ENCODE data around the gene NBAS. TPM values are rescaled to one million over a fixed set of nuclear protein-coding genes. Genes with fewer than 3 reads are reported as not detected.

Gene NBAS
- polyA plus RNA-seq, 1 of the 3 experiments (the other 2 are of a cell fraction): 12.0 TPM

GRCh38 chr2:15544227-15544626 lies 16.9 kb downstream of the NBAS start:
- Histone ChIP-seq H4K20me1 (ENCODE audit: insufficient read depth) (no peaks in the 10 kb centered on the region), H3K4me1 (ENCODE audit: control insufficient read depth in 1 of 2, insufficient read depth in 2 of 2, low read depth in 1 of 2, low read length in 1 of 2) (peaks cover 0 to 14% of the 10 kb centered on the region in 2 experiments; a peak in 2 of 4 replicates), H3F3A (replicated peaks; ENCODE audit: insufficient read depth) (no peaks in the 10 kb centered on the region), H3K9ac (no peak overlapping the region), H3K9me2 (no peaks in the 10 kb centered on the region), H2AFZ (ENCODE audit: low read depth) (no peak overlapping the region), H3K36me3 (replicated peaks in 1 of 2; ENCODE audit: control insufficient read depth in 1 of 2, insufficient read depth in 2 of 2, low read length in 1 of 2) (peaks cover 6 to 10% of the 10 kb centered on the region in 2 experiments), H3K4me3 (ENCODE audit: low read depth in 2 of 2, low read length in 1 of 2) (no peak overlapping the region), H3K79me2 (ENCODE audit: insufficient read depth) (no peaks in the 10 kb centered on the region), H3K27ac (ENCODE audit: low read depth in 2 of 2, low read length in 1 of 2) (no peak overlapping the region), H3K4me2 (no peak overlapping the region), H3K27me3 (ENCODE audit: insufficient read depth) (no peaks in the 10 kb centered on the region), H3K9me3 (no peaks in the 10 kb centered on the region)
- 94% methylated on average over 2 of the region's 2 CpGs for WGBS (ENCODE audit: low lambda C conversion rate)
- DNase-seq: no peak
- ChIA-PET POLR2A (no interaction called here), CTCF (interaction anchor here (1.0 to 1.1 kb wide), 2 partner anchors 33 to 45 kb away, joined by 3 to 4 read pairs; no protein-coding TSS in a partner anchor)
- no peak for TF ChIP-seq TCF12 (IDR thresholded peaks at IDR 0.05)
- no peak for TF ChIP-seq RXRA (IDR thresholded peaks at IDR 0.05; ENCODE audit: borderline replicate concordance, low read depth)
- TF ChIP-seq NRF1 (IDR thresholded peaks at IDR 0.05; ENCODE audit: low read depth, low read length): no peak
- TF ChIP-seq ELF1 (IDR thresholded peaks at IDR 0.05): no peak
- TF ChIP-seq, protein P1, sequence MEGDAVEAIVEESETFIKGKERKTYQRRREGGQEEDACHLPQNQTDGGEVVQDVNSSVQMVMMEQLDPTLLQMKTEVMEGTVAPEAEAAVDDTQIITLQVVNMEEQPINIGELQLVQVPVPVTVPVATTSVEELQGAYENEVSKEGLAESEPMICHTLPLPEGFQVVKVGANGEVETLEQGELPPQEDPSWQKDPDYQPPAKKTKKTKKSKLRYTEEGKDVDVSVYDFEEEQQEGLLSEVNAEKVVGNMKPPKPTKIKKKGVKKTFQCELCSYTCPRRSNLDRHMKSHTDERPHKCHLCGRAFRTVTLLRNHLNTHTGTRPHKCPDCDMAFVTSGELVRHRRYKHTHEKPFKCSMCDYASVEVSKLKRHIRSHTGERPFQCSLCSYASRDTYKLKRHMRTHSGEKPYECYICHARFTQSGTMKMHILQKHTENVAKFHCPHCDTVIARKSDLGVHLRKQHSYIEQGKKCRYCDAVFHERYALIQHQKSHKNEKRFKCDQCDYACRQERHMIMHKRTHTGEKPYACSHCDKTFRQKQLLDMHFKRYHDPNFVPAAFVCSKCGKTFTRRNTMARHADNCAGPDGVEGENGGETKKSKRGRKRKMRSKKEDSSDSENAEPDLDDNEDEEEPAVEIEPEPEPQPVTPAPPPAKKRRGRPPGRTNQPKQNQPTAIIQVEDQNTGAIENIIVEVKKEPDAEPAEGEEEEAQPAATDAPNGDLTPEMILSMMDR (IDR thresholded peaks at IDR 0.05): no peak
- TF ChIP-seq USF1 (IDR thresholded peaks at IDR 0.05; ENCODE audit: borderline replicate concordance, low read depth): no peak
- no peak for TF ChIP-seq USF2 (IDR thresholded peaks at IDR 0.05; ENCODE audit: borderline replicate concordance, low read depth, low read length)
- TF ChIP-seq CHD2 (IDR thresholded peaks at IDR 0.05; ENCODE audit: low read length, partially characterized antibody): no peak
- TF ChIP-seq SIN3A (IDR thresholded peaks at IDR 0.05; ENCODE audit: borderline replicate concordance, low read depth, low read length): no peak
- no peak for TF ChIP-seq FOXJ3 (CRISPR knock-in tag; IDR thresholded peaks at IDR 0.05)
- no peak for TF ChIP-seq NFIC (IDR thresholded peaks at IDR 0.05; ENCODE audit: borderline replicate concordance)
- TF ChIP-seq YY1 (IDR thresholded peaks at IDR 0.05; ENCODE audit: low read depth): no peak
- TF ChIP-seq, protein P2, sequence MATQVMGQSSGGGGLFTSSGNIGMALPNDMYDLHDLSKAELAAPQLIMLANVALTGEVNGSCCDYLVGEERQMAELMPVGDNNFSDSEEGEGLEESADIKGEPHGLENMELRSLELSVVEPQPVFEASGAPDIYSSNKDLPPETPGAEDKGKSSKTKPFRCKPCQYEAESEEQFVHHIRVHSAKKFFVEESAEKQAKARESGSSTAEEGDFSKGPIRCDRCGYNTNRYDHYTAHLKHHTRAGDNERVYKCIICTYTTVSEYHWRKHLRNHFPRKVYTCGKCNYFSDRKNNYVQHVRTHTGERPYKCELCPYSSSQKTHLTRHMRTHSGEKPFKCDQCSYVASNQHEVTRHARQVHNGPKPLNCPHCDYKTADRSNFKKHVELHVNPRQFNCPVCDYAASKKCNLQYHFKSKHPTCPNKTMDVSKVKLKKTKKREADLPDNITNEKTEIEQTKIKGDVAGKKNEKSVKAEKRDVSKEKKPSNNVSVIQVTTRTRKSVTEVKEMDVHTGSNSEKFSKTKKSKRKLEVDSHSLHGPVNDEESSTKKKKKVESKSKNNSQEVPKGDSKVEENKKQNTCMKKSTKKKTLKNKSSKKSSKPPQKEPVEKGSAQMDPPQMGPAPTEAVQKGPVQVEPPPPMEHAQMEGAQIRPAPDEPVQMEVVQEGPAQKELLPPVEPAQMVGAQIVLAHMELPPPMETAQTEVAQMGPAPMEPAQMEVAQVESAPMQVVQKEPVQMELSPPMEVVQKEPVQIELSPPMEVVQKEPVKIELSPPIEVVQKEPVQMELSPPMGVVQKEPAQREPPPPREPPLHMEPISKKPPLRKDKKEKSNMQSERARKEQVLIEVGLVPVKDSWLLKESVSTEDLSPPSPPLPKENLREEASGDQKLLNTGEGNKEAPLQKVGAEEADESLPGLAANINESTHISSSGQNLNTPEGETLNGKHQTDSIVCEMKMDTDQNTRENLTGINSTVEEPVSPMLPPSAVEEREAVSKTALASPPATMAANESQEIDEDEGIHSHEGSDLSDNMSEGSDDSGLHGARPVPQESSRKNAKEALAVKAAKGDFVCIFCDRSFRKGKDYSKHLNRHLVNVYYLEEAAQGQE (IDR thresholded peaks at IDR 0.05; ENCODE audit: low read depth, low read length): no peak
- no peak for TF ChIP-seq ZBTB33 (IDR thresholded peaks at IDR 0.05; ENCODE audit: borderline replicate concordance, low read depth)

All from SK-N-SH (cell line).